HepG2 (cell line): ENCODE data around the gene ATP2A3. TPM values are rescaled to one million over a fixed set of nuclear protein-coding genes. Genes with fewer than 3 reads are reported as not detected.

Experiments used
- ATAC-seq: fragments of 200-7000 bp; cut with Tn5 transposase; 3 replicates; pipeline ENCODE4 v1.9.1; 2020; ENCODE audit warnings: mild to moderate bottlenecking, moderate library complexity
- BruUV-seq: library from RNA; stranded (reverse); fragments of 400-500 nt; replicated peaks from 2 replicates; lab custom pipeline; 2021; lab: Mats Ljungman, UMichigan
- CTCF ChIA-PET: fragments of 300-600 bp; formaldehyde crosslinking; extraction: SDS; loops from one replicate; lab custom pipeline; 2021; ENCODE audit warnings: low total read pairs, inconsistent platforms, low intra/inter-chr PET ratio; lab: Yijun Ruan, JAX
- POLR2A ChIA-PET: fragments of 350-600 bp; sonication (Branson Sonifier 250); formaldehyde crosslinking; loops from one replicate; lab custom pipeline; 2020; ENCODE audit warnings: antibody characterized with exemption, inconsistent platforms; lab: Yijun Ruan, JAX
- DNase-seq: peaks from one replicate; pipeline ENCODE4 v3.0.0-alpha.2; 2015; ENCODE audit warnings: low spot score
- FAIRE-seq: peaks from 3 replicates; lab custom pipeline; 2011; peaks lifted over from hg19 to GRCh38; lab: Jason Lieb, UNC
- H2AFZ ChIP-seq: one replicate; pipeline ENCODE4 v1.6.1; 2011; ENCODE audit warnings: low read length, inconsistent platforms
- H3K27ac ChIP-seq: fragments of 300-600 bp; 3 replicates; pipeline ENCODE4 v1.8.0; 2011; ENCODE audit warnings: mixed run types, mild to moderate bottlenecking, mixed read lengths, low read length, inconsistent platforms; ENCODE audit not compliant: insufficient read depth; ENCODE audit errors: extremely low read length
- H3K27me3 ChIP-seq, 2 experiments: fragments of 200-600 bp in 1 of 2; 2 replicates in 1 of 2; 3 replicates in 1 of 2; pipeline versions ENCODE4 v1.6.0 to v1.8.0; 2011; ENCODE audit warnings: low read length in 2 of 2, mild to moderate bottlenecking in 2 of 2, moderate library complexity in 2 of 2, inconsistent platforms in 1 of 2; ENCODE audit not compliant: insufficient read depth in 2 of 2, control insufficient read depth in 1 of 2
- H3K36me3 ChIP-seq, 2 experiments: fragments of 200-600 bp in 1 of 2; replicated peaks in 1 of 2; 2 replicates in 1 of 2; 3 replicates in 1 of 2; pipeline versions ENCODE4 v1.5.1 to v1.8.0; 2011; ENCODE audit warnings: low read length in 2 of 2, inconsistent platforms in 1 of 2; ENCODE audit not compliant: insufficient read depth in 2 of 2, control insufficient read depth in 1 of 2
- H3K4me1 ChIP-seq: 2 replicates; pipeline ENCODE4 v1.5.1; 2012; ENCODE audit warnings: low read length, inconsistent platforms; ENCODE audit not compliant: insufficient read depth
- H3K4me2 ChIP-seq: 2 replicates; pipeline ENCODE4 v1.6.0; 2011; ENCODE audit warnings: low read depth, low read length, inconsistent platforms
- H3K4me3 ChIP-seq, 3 experiments: fragments of 200-600 bp in 1 of 3; sonication (generic), shearing (Covaris generic) in 1 of 3; replicated peaks in 1 of 3; 2 replicates each; pipeline ENCODE4 v1.5.1; 2011 to 2016; ENCODE audit warnings: low read length in 3 of 3, inconsistent platforms in 2 of 3, low read depth in 2 of 3, mild to moderate bottlenecking in 2 of 3, control low read depth in 1 of 3, mixed read lengths in 1 of 3; ENCODE audit not compliant: insufficient read depth in 1 of 3
- H3K79me2 ChIP-seq: one replicate; pipeline ENCODE4 v1.6.1; 2011; ENCODE audit warnings: low read length, inconsistent platforms; ENCODE audit not compliant: insufficient read depth
- H3K9ac ChIP-seq: 2 replicates; pipeline ENCODE4 v1.6.0; 2011; ENCODE audit warnings: mild to moderate bottlenecking, low read depth, low read length, inconsistent platforms; ENCODE audit not compliant: insufficient read depth
- H3K9me3 ChIP-seq: 2 replicates; pipeline ENCODE4 v1.5.1; 2012; ENCODE audit warnings: mild to moderate bottlenecking, low read length
- H4K20me1 ChIP-seq: 2 replicates; pipeline ENCODE4 v1.6.0; 2011; ENCODE audit warnings: inconsistent platforms, mild to moderate bottlenecking, low read length, moderate library complexity; ENCODE audit not compliant: insufficient read depth
- ESRRA ChIP-seq: sonication (generic); formaldehyde crosslinking; IDR thresholded peaks from 2 replicates; pipeline ENCODE4 v1.5.1; 2020; ENCODE audit warnings: mild to moderate bottlenecking, low read depth, missing genetic modification reagents
- GPBP1L1 ChIP-seq: sonication (generic); formaldehyde crosslinking; IDR thresholded peaks from 2 replicates; pipeline ENCODE4 v1.5.0; 2020; ENCODE audit warnings: mild to moderate bottlenecking, missing genetic modification reagents
- HNF1B ChIP-seq: sonication (generic); formaldehyde crosslinking; IDR thresholded peaks from 2 replicates; pipeline ENCODE4 v1.5.1; 2020; ENCODE audit warnings: mild to moderate bottlenecking, moderate library complexity, missing genetic modification reagents
- KAT8 ChIP-seq: IDR thresholded peaks from 2 replicates; pipeline ENCODE4 v1.6.1; 2016; ENCODE audit warnings: missing genetic modification reagents, missing compliant biosample characterization
- KDM1A ChIP-seq: IDR thresholded peaks from 2 replicates; pipeline ENCODE4 v1.6.1; 2016; ENCODE audit warnings: missing compliant biosample characterization
- WGBS: methylation state at CpG from one replicate; pipeline ENCODE4 v1.1.6; 2017; ENCODE audit warnings: low lambda C conversion rate; 5-methylcytosine and 5-hydroxymethylcytosine counted together
- in situ Hi-C: cut with HindIII; loops from 2 replicates; pipeline ENCODE4 v1.10.0; 2017; ENCODE audit warnings: low pct_unique_long_range_greater_than_20kb; ENCODE audit not compliant: extremely low pct_ligation_motif_present
- intact Hi-C: fragments of 100-400 bp; cut with micrococcal nuclease; formaldehyde crosslinking; loops from one replicate; pipeline ENCODE4 v1.10.0; 2022; ENCODE audit not compliant: unreplicated experiment
- polyA plus RNA-seq, 8 experiments: library from polyadenylated mRNA; depleted of rRNA in 3 of 8; stranded (reverse) in 7 of 8; unstranded in 1 of 8; fragments of >200 nt; fragmentation: Illumina TruSeq in 4 of 8; extraction: Trizol in 4 of 8; gene quantifications; 2 replicates each; pipeline versions ENCODE4 v1.2.1 to v1.2.3, GENCODE V29; 2011 to 2016; ENCODE audit warnings: low read depth in 4 of 8, missing spikeins in 1 of 8, mixed read lengths in 1 of 8; ENCODE audit not compliant: insufficient read depth in 1 of 8
- total RNA-seq, 5 experiments: library from RNA; depleted of rRNA; stranded (reverse); fragments of >200 nt; fragmentation: Illumina TruSeq; extraction: Trizol; gene quantifications; 2 replicates each; pipeline ENCODE4 v1.2.3, GENCODE V29; 2016; ENCODE audit warnings: low read depth in 1 of 5

The ATP2A3 gene
- total and polyA plus RNA-seq, 2 of the 13 experiments (the other 11 are each of a cell fraction or from before 2014, with no cell fraction given): 0.07 TPM; not detected in 1

GRCh38 chr17:3915581-3915994 is 48.6 kb downstream of the ATP2A3 start:
- intact Hi-C loops: no loop called here
- H4K20me1 ChIP-seq: no peaks in the 10 kb centered on the region
- ChIA-PET POLR2A (no interaction called here), CTCF (no interaction called here)
- no peak overlapping the region for H3K4me2 ChIP-seq
- no peak for DNase-seq
- no peak overlapping the region for H3K27ac ChIP-seq
- FAIRE-seq: no peak
- no peaks in the 10 kb centered on the region for H3K9me3 ChIP-seq
- no peaks in the 10 kb centered on the region for H3K36me3 ChIP-seq
- H3K4me1 ChIP-seq: peaks cover 32% of the 10 kb centered on the region
- ATAC-seq: no peak
- no peaks in the 10 kb centered on the region for H3K79me2 ChIP-seq
- no peak for TF ChIP-seq GPBP1L1 (CRISPR knock-in tag)
- TF ChIP-seq HNF1B (CRISPR knock-in tag): no peak
- TF ChIP-seq ESRRA (CRISPR knock-in tag): no peak
- 44% methylated on average over 6 of the region's 13 CpGs for WGBS
- in situ Hi-C loops: loop anchor here (10.0 kb wide), 1 partner anchor 159 kb away; no protein-coding TSS in a partner anchor
- H2AFZ ChIP-seq: no peak overlapping the region
- BruUV-seq: no TSS peak
- no peak overlapping the region for H3K4me3 ChIP-seq
- no peak overlapping the region for H3K9ac ChIP-seq
- H3K27me3 ChIP-seq: peaks cover 2 to 38% of the 10 kb centered on the region in 2 experiments; a peak in 4 of 5 replicates

- CTCF ChIA-PET: interaction anchor here (1.1 to 2.5 kb wide), 3 partner anchors 51 to 161 kb away, joined by 3 to 13 read pairs (median 9); no protein-coding TSS in a partner anchor
Observed at GRCh38 chr17:3914312-3914670, 49.9 kb downstream of the ATP2A3 start.

More at GRCh38 chr17:3914312-3914670, 49.9 kb downstream of the ATP2A3 start:
- Histone ChIP-seq H2AFZ (no peak overlapping the region), H3K27ac (no peak overlapping the region), H3K4me2 (0 out of 2 replicates have a peak overlapping the region, but pooled peaks have one; percentile 36), H3K4me3 (no peak overlapping the region), H3K9me3 (no peaks in the 10 kb centered on the region), H3K27me3 (peaks cover 2 to 37% of the 10 kb centered on the region in 2 experiments; a peak in 4 of 5 replicates), H3K4me1 (peaks cover 32% of the 10 kb centered on the region), H3K9ac (no peak overlapping the region), H4K20me1 (no peaks in the 10 kb centered on the region), H3K79me2 (no peaks in the 10 kb centered on the region), H3K36me3 (no peaks in the 10 kb centered on the region)
- in situ Hi-C loops: loop anchor here (5.0 to 10.0 kb wide), 2 partner anchors 47 to 161 kb away; no protein-coding TSS in a partner anchor
- BruUV-seq: no TSS peak
- no peak for DNase-seq
- intact Hi-C loops: no loop called here
- no peak for TF ChIP-seq KDM1A
- no peak for TF ChIP-seq KAT8 (CRISPR knock-in tag)
- WGBS: no CpG with 5 or more reads among the region's 10 CpGs
- ATAC-seq: peak; percentile 15
- POLR2A ChIA-PET: interaction anchor here (0.9 to 1.0 kb wide), 2 partner anchors 10 to 100 kb away, joined by 3 to 4 read pairs; no protein-coding TSS in a partner anchor
- FAIRE-seq: no peak
